Measurements from ENCODE around the gene ISX. TPM values are rescaled to one million over a fixed set of nuclear protein-coding genes. Genes with fewer than 3 reads are reported as not detected.
"Not testable (repeated sequence)": the region's sequence is repeated elsewhere in the genome, so short reads cannot be mapped to it uniquely, and the experiment has no call there.

Gene ISX
- total RNA-seq, 1 donor from 2014 or later: not detected

DNA sequence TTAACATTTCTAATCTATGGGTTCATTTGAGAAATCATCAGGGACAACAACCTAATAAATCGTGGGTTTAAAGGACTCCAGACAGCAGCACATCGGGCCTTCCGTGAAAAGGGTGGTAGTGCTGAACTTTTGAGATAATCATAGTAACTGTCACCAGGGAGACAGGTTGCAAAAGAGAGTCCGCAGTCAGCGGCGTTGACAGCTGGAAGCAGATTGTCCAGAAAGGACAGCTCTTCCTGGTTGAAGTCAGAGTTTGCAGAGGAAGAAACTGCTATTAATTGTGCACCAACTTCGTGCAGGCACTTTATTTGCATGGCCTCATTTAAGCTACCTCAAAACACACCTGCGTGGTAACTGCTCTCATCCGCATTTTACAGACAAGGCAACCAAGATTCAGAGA lies 20.5 kb upstream of the ISX start:
- Histone ChIP-seq H3K4me1 (no peaks in the 10 kb centered on the region), H3K36me3 (no peaks in the 10 kb centered on the region), H3K4me3 (no peak overlapping the region), H3K27me3 (ENCODE audit: low read depth) (peaks cover 81% of the 10 kb centered on the region), H3K9me3 (replicated peaks) (peaks cover 6% of the 10 kb centered on the region), H3K27ac (replicated peaks) (no peak overlapping the region)
- TF ChIP-seq, protein P1, sequence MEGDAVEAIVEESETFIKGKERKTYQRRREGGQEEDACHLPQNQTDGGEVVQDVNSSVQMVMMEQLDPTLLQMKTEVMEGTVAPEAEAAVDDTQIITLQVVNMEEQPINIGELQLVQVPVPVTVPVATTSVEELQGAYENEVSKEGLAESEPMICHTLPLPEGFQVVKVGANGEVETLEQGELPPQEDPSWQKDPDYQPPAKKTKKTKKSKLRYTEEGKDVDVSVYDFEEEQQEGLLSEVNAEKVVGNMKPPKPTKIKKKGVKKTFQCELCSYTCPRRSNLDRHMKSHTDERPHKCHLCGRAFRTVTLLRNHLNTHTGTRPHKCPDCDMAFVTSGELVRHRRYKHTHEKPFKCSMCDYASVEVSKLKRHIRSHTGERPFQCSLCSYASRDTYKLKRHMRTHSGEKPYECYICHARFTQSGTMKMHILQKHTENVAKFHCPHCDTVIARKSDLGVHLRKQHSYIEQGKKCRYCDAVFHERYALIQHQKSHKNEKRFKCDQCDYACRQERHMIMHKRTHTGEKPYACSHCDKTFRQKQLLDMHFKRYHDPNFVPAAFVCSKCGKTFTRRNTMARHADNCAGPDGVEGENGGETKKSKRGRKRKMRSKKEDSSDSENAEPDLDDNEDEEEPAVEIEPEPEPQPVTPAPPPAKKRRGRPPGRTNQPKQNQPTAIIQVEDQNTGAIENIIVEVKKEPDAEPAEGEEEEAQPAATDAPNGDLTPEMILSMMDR (IDR thresholded peaks at IDR 0.05; ENCODE audit: borderline replicate concordance): no peak
- intact Hi-C loops (cut with micrococcal nuclease): no loop called here
- no peak for DNase-seq

DNA sequence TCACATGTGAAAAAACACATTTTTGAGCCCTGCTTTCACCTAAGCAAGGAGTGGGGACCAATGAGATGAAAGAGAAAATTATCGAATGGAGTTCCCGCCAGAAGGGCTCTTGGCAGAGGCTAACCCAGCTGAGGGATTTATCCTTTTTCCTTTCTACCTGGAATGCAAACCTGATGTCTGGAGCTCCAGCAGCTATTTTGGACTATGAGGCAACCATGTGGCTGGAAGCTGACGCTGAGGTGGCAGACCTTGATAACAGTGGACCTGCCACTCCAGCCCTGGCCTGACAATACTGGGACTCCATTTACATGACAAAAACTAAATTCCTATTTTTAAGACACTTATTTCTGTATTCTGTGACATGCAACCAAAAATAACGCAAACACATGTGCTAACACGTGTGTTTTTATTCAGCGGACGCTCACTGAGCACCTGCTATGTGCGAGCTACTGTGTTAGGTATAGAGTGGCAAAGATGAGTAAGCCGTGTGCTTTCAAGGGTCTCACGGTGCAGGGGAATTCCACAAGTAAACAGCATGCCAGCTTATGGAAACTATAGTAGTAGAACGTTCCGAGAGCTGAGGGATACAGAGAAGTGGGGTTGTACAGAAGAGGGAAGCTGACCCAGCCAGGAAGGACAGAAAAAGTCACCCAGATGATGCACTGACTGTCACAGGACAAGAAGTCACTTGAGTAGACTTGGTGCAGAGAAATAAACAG lies 19.1 kb upstream of the ISX start:
- Histone ChIP-seq H3K4me3 (no peak overlapping the region), H3K9me3 (replicated peaks) (peaks cover 6% of the 10 kb centered on the region), H3K27me3 (ENCODE audit: low read depth) (peaks cover 75% of the 10 kb centered on the region), H3K36me3 (no peaks in the 10 kb centered on the region), H3K27ac (replicated peaks) (no peak overlapping the region), H3K4me1 (no peaks in the 10 kb centered on the region)
- TF ChIP-seq, protein P1 (IDR thresholded peaks at IDR 0.05; ENCODE audit: borderline replicate concordance): no peak
- DNase-seq: no peak
- intact Hi-C loops (cut with micrococcal nuclease): no loop called here

DNA sequence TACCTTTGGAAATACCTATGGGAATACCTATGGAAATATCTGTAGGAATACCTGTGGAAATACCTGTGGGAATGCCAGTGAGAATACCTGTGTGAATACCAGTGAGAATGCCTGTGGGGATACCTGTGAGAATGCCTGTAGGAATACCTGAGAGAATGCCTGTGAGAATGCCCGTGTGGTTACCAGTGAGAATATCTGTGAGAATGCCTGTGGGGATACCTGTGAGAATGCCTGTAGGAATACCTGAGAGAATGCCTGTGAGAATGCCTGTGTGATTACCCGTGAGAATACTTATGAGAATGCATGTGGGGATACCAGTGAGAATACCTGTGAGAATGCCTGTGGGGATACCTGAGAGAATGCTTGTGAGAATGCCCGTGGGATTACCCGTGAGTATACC lies 15.9 kb upstream of the ISX start:
- intact Hi-C loops (cut with micrococcal nuclease); H3K36me3 ChIP-seq; H3K9me3 ChIP-seq (replicated peaks); H3K27ac ChIP-seq (replicated peaks); H3K4me3 ChIP-seq; DNase-seq; H3K4me1 ChIP-seq: not testable (repeated sequence)
- peaks cover 68% of the 10 kb centered on the region for H3K27me3 ChIP-seq (ENCODE audit: low read depth)

DNA sequence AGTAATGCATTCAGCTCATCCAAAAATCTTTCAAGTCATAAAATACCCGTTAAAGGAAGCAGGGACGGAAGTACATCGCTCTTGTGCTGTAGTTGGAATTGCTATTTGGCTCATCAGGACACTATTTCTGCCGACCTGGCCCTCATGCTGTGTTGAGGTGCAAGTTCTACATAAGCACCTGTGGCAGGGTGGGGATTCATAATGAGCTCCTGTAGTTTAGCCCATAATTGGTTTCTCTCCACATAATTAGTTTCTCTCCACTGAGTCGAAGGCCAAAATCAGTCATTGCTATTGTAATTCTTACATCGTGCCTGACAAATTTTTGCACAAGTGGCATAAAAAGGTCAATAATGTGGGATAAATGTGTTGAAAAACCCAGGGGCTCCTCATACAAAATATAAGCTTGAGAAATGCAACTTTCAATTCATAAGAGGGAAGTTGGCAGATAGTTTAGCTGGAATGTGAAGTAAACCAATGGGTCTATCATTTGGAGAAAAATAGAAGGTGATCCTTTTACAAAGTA lies 14.9 kb upstream of the ISX start:
- Histone ChIP-seq H3K27ac (replicated peaks) (no peak overlapping the region), H3K4me3 (no peak overlapping the region), H3K4me1 (no peaks in the 10 kb centered on the region), H3K27me3 (ENCODE audit: low read depth) (peaks cover 68% of the 10 kb centered on the region), H3K9me3 (replicated peaks) (peaks cover 6% of the 10 kb centered on the region), H3K36me3 (no peaks in the 10 kb centered on the region)
- no peak for DNase-seq
- TF ChIP-seq, protein P1 (IDR thresholded peaks at IDR 0.05; ENCODE audit: borderline replicate concordance): no peak
- intact Hi-C loops (cut with micrococcal nuclease): no loop called here

DNA sequence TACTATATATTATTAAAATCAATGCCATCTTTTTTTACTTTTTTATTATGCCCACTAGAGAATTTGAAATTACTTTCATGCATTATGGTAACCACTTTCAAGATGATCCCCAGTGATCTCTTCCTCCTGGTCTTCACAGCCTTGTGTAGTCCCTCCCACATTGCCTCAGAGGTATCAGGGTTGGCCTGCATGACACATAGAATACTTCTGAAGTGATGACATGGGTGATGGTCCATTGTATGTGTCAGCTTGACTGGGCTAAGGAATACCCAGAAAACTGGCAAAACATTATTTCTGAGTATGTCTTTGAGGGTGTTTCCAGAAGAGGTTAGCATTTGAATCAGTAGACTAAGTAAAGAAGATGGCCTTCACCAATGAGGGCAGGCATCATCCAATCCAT lies 14.2 kb upstream of the ISX start:
- TF ChIP-seq, protein P1 (IDR thresholded peaks at IDR 0.05; ENCODE audit: borderline replicate concordance): no peak
- H3K27me3 ChIP-seq (ENCODE audit: low read depth): peaks cover 65% of the 10 kb centered on the region
- H3K27ac ChIP-seq (replicated peaks): no peak overlapping the region
- peaks cover 4% of the 10 kb centered on the region for H3K9me3 ChIP-seq (replicated peaks)
- H3K36me3 ChIP-seq: no peaks in the 10 kb centered on the region
- DNase-seq: no peak
- no peaks in the 10 kb centered on the region for H3K4me1 ChIP-seq
- no peak overlapping the region for H3K4me3 ChIP-seq
- intact Hi-C loops (cut with micrococcal nuclease): no loop called here

DNA sequence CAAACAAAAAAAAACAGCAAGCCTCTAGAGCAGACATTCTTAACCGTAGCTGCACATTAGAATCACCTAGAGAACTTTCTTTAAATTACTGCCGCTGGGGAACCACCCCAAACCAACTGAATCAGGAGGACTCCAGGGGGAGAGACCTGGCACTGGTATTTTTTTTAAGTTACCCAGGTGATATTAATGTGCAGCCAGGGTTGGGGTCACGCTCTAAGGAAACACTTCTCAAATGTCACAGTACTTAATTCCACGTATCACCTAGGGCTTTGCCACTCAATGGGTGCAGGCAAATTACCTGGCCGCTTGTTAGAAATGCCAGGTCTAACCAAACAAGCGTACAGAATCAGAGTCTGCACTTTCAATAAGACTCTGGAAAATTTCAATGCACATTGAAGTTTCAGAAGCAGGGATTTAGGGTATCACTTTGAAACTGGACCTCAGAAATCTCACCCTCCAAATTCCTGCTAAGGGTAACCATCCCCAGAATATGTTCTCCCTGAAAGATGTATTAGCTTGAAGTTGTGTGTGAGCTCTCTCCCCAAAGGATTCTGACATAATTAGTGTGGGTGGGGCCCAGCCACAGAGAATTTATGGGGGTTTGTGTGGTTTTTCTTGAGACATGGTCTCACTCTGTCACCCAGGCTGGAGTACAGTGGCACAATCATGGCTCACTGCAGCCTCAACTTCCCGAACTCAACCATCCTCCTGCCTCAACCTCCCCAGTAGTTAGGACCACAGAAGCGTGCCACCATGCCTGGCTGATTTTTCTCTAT lies 12.7 kb upstream of the ISX start:
- no peak overlapping the region for H3K27ac ChIP-seq (replicated peaks)
- peaks cover 7% of the 10 kb centered on the region for H3K9me3 ChIP-seq (replicated peaks)
- no peak overlapping the region for H3K4me3 ChIP-seq
- intact Hi-C loops (cut with micrococcal nuclease): no loop called here
- no peak for DNase-seq
- no peaks in the 10 kb centered on the region for H3K36me3 ChIP-seq
- H3K27me3 ChIP-seq (ENCODE audit: low read depth): peaks cover 64% of the 10 kb centered on the region
- H3K4me1 ChIP-seq: no peaks in the 10 kb centered on the region
- TF ChIP-seq, protein P1 (IDR thresholded peaks at IDR 0.05; ENCODE audit: borderline replicate concordance): no peak
